Stimulated activated memory B cell treated with anti-CD40 and anti-IgM and Interleukin-4, amounts not matched to agents 10 μg/mL and 1 μg/mL and 100 μg/mL, for 72 hours (primary cell): Measurements from ENCODE around the gene GATAD1.
"Not testable (repeated sequence)": the region's sequence is repeated elsewhere in the genome, so short reads cannot be mapped to it uniquely, and the experiment has no call there.

Experiments
- ATAC-seq: fragments of 150-1000 bp; cut with Tn5 transposase; 2 replicates; pipeline ENCODE4 v1.10.0; 2021
- H3K27ac Mint-ChIP-seq: one replicate; pipeline ENCODE4 v1.8.0; 2022; ENCODE audit warnings: mild to moderate bottlenecking, mixed read lengths
- H3K27me3 Mint-ChIP-seq: one replicate; pipeline ENCODE4 v1.8.0; 2022; ENCODE audit warnings: mixed read lengths
- H3K36me3 Mint-ChIP-seq: one replicate; pipeline ENCODE4 v1.8.0; 2022; ENCODE audit warnings: mixed read lengths
- H3K4me1 Mint-ChIP-seq: one replicate; pipeline ENCODE4 v1.8.0; 2022; ENCODE audit warnings: mixed read lengths
- H3K4me3 Mint-ChIP-seq: one replicate; pipeline ENCODE4 v1.8.0; 2022; ENCODE audit warnings: mild to moderate bottlenecking, moderate library complexity, mixed read lengths
- H3K9me3 Mint-ChIP-seq: one replicate; pipeline ENCODE4 v1.8.0; 2022; ENCODE audit warnings: mixed read lengths

The GATAD1 gene

DNA sequence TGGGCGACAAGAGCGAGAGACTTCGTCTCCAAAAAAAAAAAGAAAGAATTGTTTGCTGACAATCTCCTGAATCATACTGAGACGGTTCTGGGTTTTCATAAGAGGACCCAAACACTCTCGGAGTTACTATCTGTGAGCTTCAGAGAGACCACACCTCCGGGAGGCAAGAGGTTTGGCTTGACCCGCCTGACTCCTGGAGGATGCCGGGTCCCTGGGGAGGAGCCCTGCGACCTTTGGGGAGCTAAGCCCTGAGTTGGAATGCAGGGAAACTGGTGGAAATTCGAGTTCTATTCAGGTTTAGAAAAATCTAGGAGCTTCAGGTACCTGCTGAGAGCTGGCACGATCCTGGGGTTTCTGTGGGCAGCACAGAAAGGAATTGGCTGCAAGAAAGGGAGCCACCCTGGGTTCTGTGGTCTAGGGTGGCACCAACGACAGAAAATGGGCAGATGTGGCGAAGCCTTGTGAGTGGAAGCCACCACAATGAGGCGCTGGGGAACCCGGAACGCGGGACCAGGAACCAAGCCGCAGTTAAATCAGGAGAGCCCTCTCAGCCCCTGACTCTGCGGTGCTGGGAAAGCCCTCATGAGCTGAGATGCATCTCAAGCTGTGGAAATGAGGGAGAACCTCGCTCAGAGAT lies 21.9 kb upstream of the GATAD1 start:
- ATAC-seq: no peak
- Mint-ChIP-seq H3K4me3 (no peak overlapping the region), H3K4me1 (peaks cover 6% of the 10 kb centered on the region), H3K27ac (no peak overlapping the region), H3K27me3 (peaks cover 7% of the 10 kb centered on the region), H3K36me3 (no peaks in the 10 kb centered on the region), H3K9me3 (no peaks in the 10 kb centered on the region)

- H3K4me1 Mint-ChIP-seq: peaks cover 6% of the 10 kb centered on the region
- peaks cover 7% of the 10 kb centered on the region for H3K27me3 Mint-ChIP-seq
- no peaks in the 10 kb centered on the region for H3K36me3 Mint-ChIP-seq
- ATAC-seq: no peak
- H3K27ac Mint-ChIP-seq: no peak overlapping the region
- H3K9me3 Mint-ChIP-seq: no peaks in the 10 kb centered on the region
- no peak overlapping the region for H3K4me3 Mint-ChIP-seq
Observed at GRCh38 chr7:92427193-92427592, 20.1 kb upstream of the GATAD1 start.

GRCh38 chr7:92432299-92432946 lies 14.9 kb upstream of the GATAD1 start:
- H3K4me1 Mint-ChIP-seq: no peaks in the 10 kb centered on the region
- H3K36me3 Mint-ChIP-seq: no peaks in the 10 kb centered on the region
- H3K4me3 Mint-ChIP-seq: no peak overlapping the region
- no peak overlapping the region for H3K27ac Mint-ChIP-seq
- no peaks in the 10 kb centered on the region for H3K9me3 Mint-ChIP-seq
- ATAC-seq: no peak
- H3K27me3 Mint-ChIP-seq: peaks cover 9% of the 10 kb centered on the region

- no peaks in the 10 kb centered on the region for H3K36me3 Mint-ChIP-seq
- no peak overlapping the region for H3K4me3 Mint-ChIP-seq
- no peak for ATAC-seq
- no peak overlapping the region for H3K27ac Mint-ChIP-seq
- peaks cover 9% of the 10 kb centered on the region for H3K27me3 Mint-ChIP-seq
- H3K9me3 Mint-ChIP-seq: no peaks in the 10 kb centered on the region
- H3K4me1 Mint-ChIP-seq: no peaks in the 10 kb centered on the region
Observed at GRCh38 chr7:92433019-92433418, 14.3 kb upstream of the GATAD1 start.

DNA sequence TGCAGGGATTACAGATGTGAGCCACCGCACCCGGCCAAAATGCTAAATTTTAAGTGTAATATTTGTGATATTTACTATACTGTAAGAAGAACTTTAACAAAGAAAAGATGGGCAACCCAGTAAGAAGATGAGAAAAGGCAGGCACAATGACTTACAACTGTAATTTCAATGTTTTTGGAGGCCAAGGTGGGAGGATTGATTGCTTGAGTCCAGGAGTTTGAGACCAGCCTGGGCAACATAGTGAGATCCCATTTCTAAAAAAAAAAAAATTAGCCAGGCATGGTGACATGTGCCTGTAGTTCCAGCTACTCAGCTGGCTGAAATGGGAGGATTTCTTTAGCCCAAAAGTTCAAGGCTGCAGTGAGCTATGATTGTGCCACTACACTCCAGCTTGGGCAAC lies 11.7 kb upstream of the GATAD1 start:
- Mint-ChIP-seq H3K9me3 (no peaks in the 10 kb centered on the region), H3K4me1 (no peaks in the 10 kb centered on the region), H3K27ac (no peak overlapping the region), H3K27me3 (peaks cover 9% of the 10 kb centered on the region), H3K4me3 (no peak overlapping the region), H3K36me3 (no peaks in the 10 kb centered on the region)
- no peak for ATAC-seq

GRCh38 chr7:92436612-92437445 lies 10.5 kb upstream of the GATAD1 start:
- no peaks in the 10 kb centered on the region for H3K9me3 Mint-ChIP-seq
- no peak overlapping the region for H3K4me3 Mint-ChIP-seq
- ATAC-seq: no peak
- no peak overlapping the region for H3K27ac Mint-ChIP-seq
- peaks cover 9% of the 10 kb centered on the region for H3K27me3 Mint-ChIP-seq
- no peaks in the 10 kb centered on the region for H3K36me3 Mint-ChIP-seq
- H3K4me1 Mint-ChIP-seq: no peaks in the 10 kb centered on the region

DNA sequence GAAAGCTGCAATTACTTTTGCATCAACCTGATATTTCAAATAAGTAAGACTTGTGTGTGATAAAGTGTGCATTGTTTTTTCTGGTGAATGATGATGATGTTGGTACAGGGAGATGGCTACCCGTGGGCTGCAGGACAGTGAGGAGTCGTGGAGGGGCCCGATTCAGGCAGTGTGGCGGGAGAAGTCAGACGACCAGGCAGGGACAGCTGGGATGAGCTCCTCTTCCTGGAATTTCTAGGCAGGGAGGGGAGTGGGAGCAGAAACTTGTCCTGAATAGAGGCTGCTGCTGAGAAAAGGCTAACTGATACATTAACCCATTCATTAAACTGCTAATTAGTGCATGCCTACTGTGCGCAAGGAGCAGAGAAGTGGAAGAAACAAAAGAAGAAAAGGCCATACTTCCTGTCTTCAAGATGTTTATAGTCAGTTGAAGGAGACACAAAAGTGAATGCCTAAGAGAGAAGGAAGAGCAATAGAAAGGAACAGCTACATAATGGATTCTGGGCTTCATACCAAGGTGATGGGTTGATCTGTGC lies 9.3 kb upstream of the GATAD1 start:
- Mint-ChIP-seq H3K27ac (no peak overlapping the region), H3K4me3 (no peak overlapping the region), H3K9me3 (peaks cover 3% of the 10 kb centered on the region), H3K36me3 (no peaks in the 10 kb centered on the region), H3K4me1 (no peaks in the 10 kb centered on the region), H3K27me3 (peaks cover 9% of the 10 kb centered on the region)
- ATAC-seq: no peak

- H3K27ac Mint-ChIP-seq, H3K27me3 Mint-ChIP-seq, H3K9me3 Mint-ChIP-seq, H3K36me3 Mint-ChIP-seq, H3K4me1 Mint-ChIP-seq, ATAC-seq, H3K4me3 Mint-ChIP-seq: not testable (repeated sequence)
Observed at GRCh38 chr7:92442720-92443119, 4.6 kb upstream of the GATAD1 start.

GRCh38 chr7:92446869-92447344 lies 375 bp upstream of the GATAD1 start:
- peak overlapping the region; percentile 95 for H3K4me3 Mint-ChIP-seq
- H3K36me3 Mint-ChIP-seq: peaks cover 9% of the 10 kb centered on the region
- ATAC-seq: no peak
- H3K27ac Mint-ChIP-seq: peak overlapping the region; percentile 93
- H3K27me3 Mint-ChIP-seq: no peaks in the 10 kb centered on the region
- peaks cover 3% of the 10 kb centered on the region for H3K9me3 Mint-ChIP-seq
- H3K4me1 Mint-ChIP-seq: peaks cover 7% of the 10 kb centered on the region

DNA sequence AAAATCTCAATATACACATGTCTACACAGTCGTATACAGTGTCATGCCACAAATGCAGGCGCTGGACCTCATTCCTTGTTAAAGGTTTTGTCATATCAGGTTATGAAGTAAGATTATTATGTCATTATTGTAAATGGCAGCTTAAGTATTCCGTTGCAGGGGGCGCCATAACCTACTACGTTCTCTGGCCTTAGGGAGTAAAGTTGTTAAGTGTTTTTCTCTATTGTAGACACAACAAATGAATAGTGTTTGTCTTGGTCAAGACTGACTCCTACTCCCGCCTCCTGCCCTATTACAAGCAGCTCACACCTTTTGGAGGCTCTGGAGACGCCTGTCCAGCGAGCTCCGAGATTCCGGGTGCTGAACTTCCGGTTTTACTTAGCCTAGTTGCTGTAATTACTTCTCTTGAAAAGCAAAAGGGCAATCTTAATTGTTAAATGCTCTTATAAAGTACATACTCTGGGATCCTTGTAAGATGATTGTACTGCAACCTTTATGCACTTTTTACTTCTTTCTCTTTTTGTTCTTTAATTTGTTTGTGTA lies 994 bp downstream of the GATAD1 start:
- peaks cover 7% of the 10 kb centered on the region for H3K4me1 Mint-ChIP-seq
- H3K27me3 Mint-ChIP-seq: no peaks in the 10 kb centered on the region
- H3K27ac Mint-ChIP-seq: peak overlapping the region; percentile 93
- H3K36me3 Mint-ChIP-seq: peaks cover 13% of the 10 kb centered on the region
- ATAC-seq: peak; percentile 62
- H3K4me3 Mint-ChIP-seq: peak overlapping the region; percentile 95
- no peaks in the 10 kb centered on the region for H3K9me3 Mint-ChIP-seq

DNA sequence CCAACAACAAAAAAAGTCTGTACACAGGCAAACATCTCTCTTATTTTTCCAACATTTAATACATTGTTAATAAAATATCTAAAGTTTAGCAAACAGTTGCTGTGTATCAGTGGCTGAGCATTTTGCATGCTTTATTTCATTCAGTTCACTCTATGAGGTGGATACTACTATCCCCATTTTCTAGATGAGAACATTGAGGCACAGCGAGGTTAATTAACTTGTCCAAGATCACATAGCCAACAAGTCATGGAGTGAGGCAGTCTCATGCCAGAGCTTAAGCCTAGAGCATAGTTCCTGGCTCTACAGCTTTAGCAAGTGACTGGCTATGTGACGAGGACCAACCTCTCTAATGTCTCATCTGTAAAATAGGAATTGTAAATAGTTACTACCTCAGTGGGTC lies 4.4 kb downstream of the GATAD1 start:
- Mint-ChIP-seq H3K4me1 (peaks cover 7% of the 10 kb centered on the region), H3K27ac (no peak overlapping the region), H3K9me3 (no peaks in the 10 kb centered on the region), H3K27me3 (no peaks in the 10 kb centered on the region), H3K36me3 (peaks cover 37% of the 10 kb centered on the region), H3K4me3 (no peak overlapping the region)
- no peak for ATAC-seq

- Mint-ChIP-seq H3K9me3 (no peaks in the 10 kb centered on the region), H3K27ac (no peak overlapping the region), H3K36me3 (peaks cover 37% of the 10 kb centered on the region), H3K4me3 (no peak overlapping the region), H3K4me1 (no peaks in the 10 kb centered on the region), H3K27me3 (no peaks in the 10 kb centered on the region)
- no peak for ATAC-seq
Observed at GRCh38 chr7:92456236-92456635, 9.0 kb downstream of the GATAD1 start.

DNA sequence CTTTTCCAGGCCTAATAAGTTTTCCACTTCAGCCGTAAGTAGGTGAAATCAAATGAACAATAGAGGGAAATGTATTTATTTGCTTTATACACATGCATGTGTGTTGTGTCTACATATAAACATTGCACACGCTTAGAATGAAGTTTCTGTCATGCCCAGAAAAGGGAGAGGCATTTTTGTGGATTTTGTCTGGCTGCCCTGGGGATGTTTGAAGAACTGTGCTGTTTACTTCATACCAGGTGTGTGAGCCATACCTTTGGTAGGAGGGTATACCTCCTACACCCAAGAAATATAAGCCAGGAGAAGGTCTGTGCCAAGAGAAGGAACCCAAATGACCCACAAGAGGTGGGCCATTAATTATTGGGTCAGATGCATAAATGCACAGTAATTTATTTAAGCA lies 12.8 kb downstream of the GATAD1 start:
- Mint-ChIP-seq H3K4me1 (no peaks in the 10 kb centered on the region), H3K9me3 (no peaks in the 10 kb centered on the region), H3K36me3 (peaks cover 26% of the 10 kb centered on the region), H3K27ac (no peak overlapping the region), H3K27me3 (no peaks in the 10 kb centered on the region), H3K4me3 (no peak overlapping the region)
- no peak for ATAC-seq

GRCh38 chr7:92460510-92460909 lies 13.2 kb downstream of the GATAD1 start:
- Mint-ChIP-seq H3K27me3 (no peaks in the 10 kb centered on the region), H3K36me3 (peaks cover 26% of the 10 kb centered on the region), H3K27ac (no peak overlapping the region), H3K4me1 (no peaks in the 10 kb centered on the region), H3K9me3 (no peaks in the 10 kb centered on the region), H3K4me3 (no peak overlapping the region)
- no peak for ATAC-seq
